DMS153 treated with DMSO at 0.1 percent for 48 hours (cell line): ENCODE results near the gene NFKBIL1.
"Not testable (repeated sequence)": the region's sequence is repeated elsewhere in the genome, so short reads cannot be mapped to it uniquely, and the experiment has no call there.

Experiments used
- DNase-seq: peaks from one replicate; lab custom pipeline; 2025; ENCODE audit not compliant: unreplicated experiment; lab: John Stamatoyannopoulos, UW

Gene NFKBIL1

DNA sequence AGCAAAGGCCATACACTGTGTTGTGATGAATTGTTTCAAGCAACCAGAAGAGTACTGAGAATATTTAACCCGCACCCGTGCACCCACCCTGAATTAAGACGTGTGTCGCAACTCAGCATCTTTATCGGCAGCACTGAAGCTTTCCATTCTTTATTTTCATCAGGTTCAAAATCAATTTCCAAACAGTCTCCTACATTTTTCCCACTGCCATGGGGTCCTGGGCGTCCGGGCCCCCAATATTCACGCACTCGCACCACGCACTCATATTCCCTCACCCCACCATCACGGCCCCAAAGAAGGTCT, 33.0 kb downstream of the NFKBIL1 start:
- DNase-seq, result no peak

DNA sequence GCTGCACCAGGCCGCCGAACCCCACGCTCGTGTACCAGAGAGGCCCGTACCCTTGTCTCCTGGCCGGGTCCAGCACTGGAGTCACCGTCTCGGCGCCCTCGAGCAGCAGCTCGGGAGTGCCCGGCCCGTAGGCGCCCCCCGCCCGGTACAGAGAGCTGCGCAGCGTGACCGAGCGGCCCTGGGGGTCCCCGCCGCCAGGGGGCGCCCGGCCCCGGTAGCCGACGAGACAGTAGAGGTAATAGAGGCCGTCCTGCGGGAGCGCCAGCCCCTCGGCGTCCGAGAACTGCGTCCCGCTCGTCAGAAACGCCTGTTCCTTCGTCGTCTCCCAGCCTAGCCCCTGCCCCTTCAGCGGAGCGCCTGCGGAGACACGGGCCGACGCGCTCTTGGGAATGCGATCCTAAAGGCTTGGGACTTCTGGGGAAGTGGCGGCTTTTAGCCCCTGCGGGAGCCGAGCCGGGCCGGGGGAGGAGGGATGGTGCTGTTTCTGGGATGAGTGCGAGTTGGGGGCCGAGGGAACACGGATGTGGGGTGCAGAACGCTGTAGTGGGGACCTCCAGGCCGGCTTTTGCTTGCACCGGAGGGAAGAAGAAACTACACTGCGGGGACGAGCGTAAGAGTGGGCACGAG, 33.5 kb downstream of the NFKBIL1 start:
- peak; percentile 6 for DNase-seq

DNA sequence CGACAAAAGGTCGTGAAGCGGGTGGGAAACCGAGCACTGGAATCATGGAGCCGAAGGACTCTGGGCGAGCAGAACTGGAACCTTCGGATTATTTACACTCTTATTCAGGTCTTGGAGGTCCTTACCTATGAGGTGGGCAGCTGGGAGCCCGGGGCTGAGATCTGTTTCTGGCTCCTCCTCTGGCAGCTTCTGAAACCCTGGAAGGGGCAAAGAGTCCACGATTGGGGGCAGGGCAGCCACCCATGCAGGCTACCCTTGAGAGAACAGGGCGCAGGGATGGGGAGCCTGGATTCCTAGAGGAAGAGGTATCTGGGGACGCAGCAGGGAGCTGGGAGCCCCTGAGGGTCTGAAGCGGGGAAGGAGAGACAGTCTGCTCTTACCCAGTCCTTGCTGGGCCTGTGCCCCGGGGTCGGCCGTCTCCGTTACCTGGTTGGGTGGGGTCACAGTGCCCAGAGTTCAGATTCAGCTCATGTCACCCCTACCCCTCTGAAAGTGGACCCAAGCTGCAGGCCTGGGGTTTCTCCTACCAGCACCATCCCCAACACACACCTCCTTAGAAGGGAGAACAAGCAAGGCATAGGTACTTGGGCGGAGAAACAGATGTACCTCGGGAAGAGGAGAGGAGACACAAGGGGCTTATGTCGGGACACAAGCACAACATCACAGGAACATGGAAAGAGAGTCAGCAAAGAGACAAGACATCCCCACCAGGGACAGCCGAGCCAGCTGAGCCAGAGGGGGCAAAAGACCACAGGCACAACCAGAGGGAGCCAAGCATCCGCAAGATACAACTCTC, 34.2 kb downstream of the NFKBIL1 start:
- no peak for DNase-seq

DNA sequence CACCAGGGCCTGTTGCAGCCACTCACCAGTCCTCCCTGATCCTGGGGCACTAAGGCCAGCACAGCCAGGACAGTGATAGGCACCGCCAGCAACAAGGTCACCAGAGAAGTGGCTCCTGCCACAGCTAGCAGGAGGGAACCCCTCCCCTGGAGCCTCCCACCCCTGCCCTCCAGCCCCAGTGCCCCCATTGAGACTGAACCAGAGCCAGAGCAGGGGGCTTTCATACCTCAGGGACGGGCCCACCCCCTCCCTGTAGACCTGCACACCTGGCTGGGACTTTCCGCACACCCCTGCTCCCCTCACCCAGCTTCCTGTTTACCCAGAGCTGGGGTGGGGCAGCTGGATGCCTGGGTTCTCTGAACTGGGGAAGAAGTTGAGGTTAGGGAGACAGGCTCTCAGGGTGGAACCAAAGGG, 34.8 kb downstream of the NFKBIL1 start, which contains the start of gene LTB:
TSS of gene LTB (minus strand) at position 195 of the 414 bp plus-strand sequence. CDS start at position 188, 7 bp downstream.
- DNase-seq, result no peak

DNA sequence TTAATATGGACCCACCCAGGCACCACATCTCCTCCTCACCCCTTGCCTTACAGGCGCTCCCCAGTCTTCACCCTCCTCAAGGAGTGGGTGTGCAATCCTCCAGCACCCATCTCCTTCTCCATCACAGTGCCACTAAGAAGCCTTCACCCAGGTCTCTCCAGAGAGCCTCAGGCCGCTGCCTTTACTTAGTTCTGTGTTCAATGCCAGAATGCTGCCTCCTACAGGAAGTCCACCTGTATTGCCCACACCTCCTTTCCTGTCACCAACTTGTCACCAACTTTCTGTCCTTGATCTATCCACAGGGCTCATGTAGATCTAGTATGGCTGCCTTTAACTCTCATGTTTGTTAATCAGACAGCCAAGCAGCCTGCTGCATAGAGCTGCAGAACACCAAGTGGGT, 38.1 kb downstream of the NFKBIL1 start:
- DNase-seq, result no peak

DNA sequence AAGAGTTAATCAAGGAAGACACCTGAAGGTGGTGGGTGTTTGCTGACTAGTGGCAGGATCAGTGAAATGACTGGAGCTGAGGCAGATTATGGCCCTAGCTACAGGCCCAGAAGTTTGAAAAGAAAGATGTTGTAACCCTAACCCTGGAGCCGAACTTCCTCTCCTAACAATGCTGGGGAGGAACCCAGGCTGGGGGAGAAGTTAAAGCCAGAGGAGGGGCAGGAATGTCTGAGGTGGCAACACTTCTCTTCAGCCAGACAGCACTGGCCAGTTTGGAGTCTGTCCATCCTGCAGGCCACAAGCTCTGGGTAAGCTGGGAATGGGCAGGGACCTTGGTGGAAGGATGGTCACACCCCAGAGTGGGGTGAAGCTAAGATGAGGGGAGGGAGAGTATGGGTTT, 38.6 kb downstream of the NFKBIL1 start, which contains the start of gene LST1:
TSS of gene LST1 (plus strand) at position 270 of the 400 bp plus-strand sequence. CDS start 1,023 bp downstream, outside the sequence.
- no peak for DNase-seq

DNA sequence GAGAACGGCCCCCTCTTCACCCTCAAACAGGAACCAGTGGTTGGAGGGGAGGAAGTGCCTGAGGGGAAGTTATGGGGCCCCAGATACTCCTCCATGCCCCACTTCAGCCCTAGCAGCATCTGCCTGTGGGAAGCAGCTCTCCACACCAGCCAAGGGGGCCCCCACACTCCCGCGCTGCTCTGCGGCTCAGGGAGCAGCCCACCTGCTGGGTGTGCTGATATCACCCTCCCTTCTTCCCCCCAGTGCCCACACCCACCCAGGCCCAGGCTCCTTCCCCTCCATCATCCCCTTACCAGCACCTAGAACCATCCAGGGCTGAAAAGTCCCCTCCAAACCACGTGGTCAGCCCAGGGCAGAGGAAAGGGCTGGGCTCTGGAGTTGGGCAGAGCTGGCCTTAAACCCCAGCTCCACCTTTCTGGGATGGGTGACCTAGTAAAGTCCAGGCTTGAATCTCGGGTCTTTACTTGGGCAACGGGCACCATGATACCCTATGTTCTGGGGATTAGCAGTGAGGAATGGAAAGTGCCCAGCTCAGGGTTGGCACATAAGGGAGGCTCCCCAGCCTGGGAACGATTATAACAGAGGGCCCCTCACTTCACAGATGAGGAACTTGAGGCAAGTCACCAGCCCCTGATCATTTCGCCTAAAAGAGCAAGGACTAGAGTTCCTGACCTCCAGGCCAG, 39.3 kb downstream of the NFKBIL1 start:
- DNase-seq, result no peak

DNA sequence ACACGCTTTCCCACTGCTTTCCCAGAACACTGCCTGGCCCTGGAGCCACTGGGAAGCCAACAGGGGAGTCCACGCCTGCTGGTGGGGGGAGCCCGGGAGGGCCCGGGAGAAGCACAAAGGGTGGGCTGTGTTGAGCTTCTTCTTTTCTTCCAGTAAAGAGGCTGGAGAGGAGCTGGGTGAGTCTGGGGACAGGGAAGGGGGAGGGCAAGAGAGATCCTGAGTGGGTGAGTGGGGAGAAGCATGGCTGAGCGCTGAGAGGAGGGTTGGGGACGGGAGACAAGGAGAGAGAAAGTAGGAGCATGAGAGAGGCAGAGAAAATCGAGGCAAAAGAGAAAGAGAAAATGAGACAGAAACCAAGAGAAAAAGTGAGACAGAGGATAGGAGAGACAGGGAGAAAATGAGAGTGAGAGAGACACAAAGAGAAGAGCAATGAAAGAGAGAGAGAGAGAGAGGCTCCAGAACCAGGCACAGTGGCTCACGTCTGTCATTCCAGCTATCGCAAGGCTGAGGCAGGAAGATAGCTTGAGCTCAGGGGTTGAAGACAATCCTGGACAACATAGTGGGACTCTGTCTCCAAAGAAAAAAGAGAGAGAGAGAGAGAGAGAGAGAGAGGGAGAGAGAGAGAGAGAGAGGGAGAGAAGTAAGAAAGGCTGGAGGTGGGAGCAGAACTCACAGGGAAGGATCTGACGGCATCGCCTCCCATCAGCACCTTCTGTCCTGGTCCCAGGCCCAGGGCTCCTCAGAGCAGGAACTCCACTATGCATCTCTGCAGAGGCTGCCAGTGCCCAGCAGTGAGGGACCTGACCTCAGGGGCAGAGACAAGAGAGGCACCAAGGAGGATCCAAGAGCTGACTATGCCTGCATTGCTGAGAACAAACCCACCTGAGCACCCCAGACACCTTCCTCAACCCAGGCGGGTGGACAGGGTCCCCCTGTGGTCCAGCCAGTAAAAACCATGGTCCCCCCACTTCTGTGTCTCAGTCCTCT, 40.7 kb downstream of the NFKBIL1 start:
- no peak for DNase-seq

DNA sequence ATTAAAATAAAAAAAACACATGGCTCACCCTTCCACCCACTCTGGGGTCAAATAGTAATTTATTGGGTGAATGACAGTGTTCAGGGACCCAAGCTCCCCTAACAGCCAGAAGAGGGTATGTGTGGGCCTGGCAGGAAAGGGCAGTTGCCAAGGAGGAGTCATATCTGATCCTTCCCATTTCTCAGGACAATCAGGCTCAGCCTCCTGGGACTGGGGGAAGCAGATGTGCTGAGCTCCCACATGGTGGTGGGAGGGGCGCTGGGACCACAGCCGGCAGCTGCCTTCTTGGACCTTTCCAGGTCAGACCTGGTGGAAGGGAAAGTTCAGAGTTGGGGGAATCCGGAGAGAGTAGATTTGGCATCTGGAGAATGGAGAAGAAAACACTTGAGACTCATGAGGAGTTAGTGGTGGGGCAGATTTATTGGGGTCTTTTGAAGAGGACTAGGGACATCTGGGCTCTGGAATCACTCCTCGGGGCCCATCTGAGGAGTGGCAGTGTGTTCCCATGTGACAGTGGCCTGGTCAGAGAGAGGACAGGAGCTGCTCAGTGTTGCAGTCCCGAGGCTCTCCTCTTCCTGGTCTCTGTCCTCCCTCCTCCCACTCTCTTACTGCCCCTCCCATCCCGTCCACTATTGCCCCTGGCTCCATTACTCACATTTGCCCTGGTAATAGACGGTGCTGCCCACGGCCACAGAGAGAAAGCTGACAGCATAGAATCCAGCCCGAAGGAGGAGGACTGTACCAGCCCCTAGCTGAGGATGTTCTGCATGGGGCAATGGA, 41.7 kb downstream of the NFKBIL1 start:
- DNase-seq, result no peak

DNA sequence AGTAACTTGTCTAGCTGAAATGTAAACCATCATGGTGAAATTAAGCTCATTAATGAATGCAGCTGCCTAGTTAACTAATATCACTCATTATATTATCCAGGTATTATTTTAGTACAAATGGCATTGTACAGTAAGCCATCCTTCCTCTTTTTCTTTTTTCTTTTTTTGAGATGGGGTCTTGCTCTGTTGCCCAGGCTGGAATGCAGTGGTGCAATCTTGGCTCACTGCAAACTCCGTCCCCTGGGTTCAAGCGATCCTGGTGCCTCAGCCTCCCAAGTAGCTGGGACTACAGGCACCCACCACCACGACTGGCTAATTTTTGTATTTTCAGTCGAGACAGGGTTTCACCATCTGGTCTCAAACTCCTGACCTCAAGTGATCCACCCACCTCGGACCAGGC, 43.3 kb downstream of the NFKBIL1 start:
- DNase-seq, result not testable (repeated sequence)

DNA sequence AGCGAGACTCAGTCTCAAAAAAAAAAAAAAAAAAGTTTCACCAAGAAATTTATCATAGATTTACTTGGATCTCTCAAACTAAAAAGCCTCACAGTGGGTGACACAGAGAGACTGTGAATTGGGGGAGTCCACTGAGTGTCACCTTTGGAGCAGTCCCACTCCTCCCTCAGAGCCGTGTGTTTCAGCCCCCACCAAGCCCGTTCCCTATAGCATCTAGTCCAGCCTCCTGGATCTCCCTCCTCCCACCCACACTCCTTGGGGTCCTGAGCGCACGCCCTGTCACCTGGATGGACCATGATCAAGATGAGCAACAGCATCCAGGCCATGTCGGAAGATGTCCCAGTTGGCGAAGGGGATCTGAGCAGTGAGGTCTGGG, 45.0 kb downstream of the NFKBIL1 start:
- no peak for DNase-seq

DNA sequence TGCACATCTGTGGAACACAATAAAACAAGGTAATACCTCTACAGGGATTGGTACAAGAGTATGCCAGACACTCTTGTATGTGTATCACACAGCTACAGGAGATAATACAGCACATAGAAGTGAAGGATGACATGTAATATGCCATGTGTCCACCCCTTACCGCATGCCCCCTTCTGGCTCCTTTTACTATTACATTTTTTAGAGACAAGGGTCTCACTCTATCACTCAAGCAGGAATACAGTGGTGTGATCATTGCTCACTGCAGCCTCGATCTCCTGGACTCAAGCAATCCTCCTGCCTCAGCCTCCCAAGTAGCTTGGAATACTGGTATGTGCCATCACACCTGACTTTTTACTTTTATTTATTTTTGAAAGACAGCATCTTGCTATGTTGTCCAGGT, 49.6 kb downstream of the NFKBIL1 start:
- no peak for DNase-seq

DNA sequence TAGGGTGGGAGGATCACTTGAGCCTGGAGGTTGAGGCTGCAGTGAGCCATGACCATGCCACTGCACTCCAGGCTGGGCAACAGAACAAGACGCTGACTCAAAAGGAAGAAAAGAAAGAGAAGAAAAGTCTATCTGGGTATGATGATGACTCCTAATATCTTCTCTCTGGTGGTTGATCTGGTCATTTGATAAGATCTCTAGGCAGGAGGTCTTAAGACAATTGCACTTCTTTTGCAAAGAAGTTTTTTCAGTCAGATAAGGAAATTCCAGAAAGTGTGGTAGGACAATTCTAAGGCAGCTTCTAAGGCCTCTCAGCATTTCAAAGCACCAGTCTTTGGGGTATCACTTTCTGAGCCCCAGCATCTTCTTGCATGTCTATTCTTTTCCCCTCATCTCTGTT, 59.9 kb downstream of the NFKBIL1 start:
- DNase-seq, result no peak
